H1 (cell line): ENCODE measurements around the gene PPP1R14B. TPM values are rescaled to one million over a fixed set of nuclear protein-coding genes. Genes with fewer than 3 reads are reported as not detected.

ENCODE experiments used
- CTCF ChIA-PET: fragments of 300-600 bp; sonication (Branson Sonifier 250); formaldehyde crosslinking; loops from one replicate; lab custom pipeline; 2021; ENCODE audit not compliant: partially characterized antibody; lab: Charles Lee
- POLR2A ChIA-PET: fragments of 300-600 bp; sonication (Branson Sonifier 250); formaldehyde crosslinking; loops from one replicate; lab custom pipeline; 2021; ENCODE audit warnings: inconsistent platforms; ENCODE audit not compliant: partially characterized antibody; lab: Charles Lee
- DNase-seq, 2 experiments: peaks; one replicate each; pipeline versions ENCODE4 v3.0.0 to v3.0.0-alpha.2; 2010 to 2022; ENCODE audit warnings: low spot score in 2 of 2, low read depth in 1 of 2, mixed read lengths in 1 of 2
- FAIRE-seq: peaks from 2 replicates; lab custom pipeline; 2011; peaks lifted over from hg19 to GRCh38; lab: Jason Lieb, UNC
- H2AFZ ChIP-seq: 2 replicates; pipeline ENCODE4 v1.8.1; 2012; ENCODE audit warnings: low read length, inconsistent platforms
- H2AK5ac ChIP-seq: 2 replicates; pipeline ENCODE4 v1.6.1; 2013; ENCODE audit warnings: low read depth, low read length
- H2BK120ac ChIP-seq: replicated peaks from 2 replicates; pipeline ENCODE3; 2013; ENCODE audit warnings: low read depth, low read length, inconsistent platforms
- H2BK12ac ChIP-seq: 2 replicates; pipeline ENCODE4 v1.6.1; 2013; ENCODE audit warnings: low read depth, low read length
- H2BK15ac ChIP-seq: 2 replicates; pipeline ENCODE4 v1.6.1; 2013; ENCODE audit warnings: low read length
- H2BK20ac ChIP-seq: 2 replicates; pipeline ENCODE4 v1.6.1; 2013; ENCODE audit warnings: low read length
- H2BK5ac ChIP-seq: 2 replicates; pipeline ENCODE4 v1.6.1; 2013; ENCODE audit warnings: low read depth, low read length
- H3K14ac ChIP-seq: 2 replicates; pipeline ENCODE4 v1.6.1; 2013; ENCODE audit warnings: inconsistent platforms; ENCODE audit not compliant: insufficient read length
- H3K18ac ChIP-seq: 2 replicates; pipeline ENCODE4 v1.6.1; 2013; ENCODE audit warnings: low read length; ENCODE audit errors: extremely low read depth
- H3K23ac ChIP-seq: 2 replicates; pipeline ENCODE4 v1.6.1; 2013; ENCODE audit warnings: inconsistent platforms; ENCODE audit not compliant: insufficient read length
- H3K23me2 ChIP-seq: 2 replicates; pipeline ENCODE4 v1.6.1; 2013; ENCODE audit warnings: low read depth, low read length
- H3K27ac ChIP-seq: 2 replicates; pipeline ENCODE4 v1.6.1; 2011; ENCODE audit warnings: low read depth, low read length, inconsistent platforms
- H3K27me3 ChIP-seq, 4 experiments: replicated peaks in 1 of 4; 1 replicate in 1 of 4; 2 replicates in 3 of 4; pipeline versions ENCODE4 v1.6.1 to v1.8.1; 2011 to 2013; ENCODE audit warnings: low read length in 3 of 4, mild to moderate bottlenecking in 3 of 4, inconsistent platforms in 2 of 4, mixed read lengths in 2 of 4, moderate library complexity in 1 of 4; ENCODE audit not compliant: control insufficient read depth in 3 of 4, insufficient read depth in 3 of 4; ENCODE audit errors: extremely low read depth in 1 of 4
- H3K36me3 ChIP-seq, 4 experiments: 2 replicates each; pipeline versions ENCODE4 v1.6.1 to v1.8.1; 2011 to 2013; ENCODE audit warnings: mild to moderate bottlenecking in 4 of 4, low read length in 3 of 4, moderate library complexity in 2 of 4, control low read depth in 1 of 4, inconsistent platforms in 1 of 4; ENCODE audit not compliant: insufficient read depth in 4 of 4, control insufficient read depth in 2 of 4
- H3K4ac ChIP-seq: replicated peaks from 2 replicates; pipeline ENCODE3; 2013; ENCODE audit warnings: low read length, low read depth, mixed read lengths, inconsistent platforms; ENCODE audit not compliant: insufficient read length
- H3K4me1 ChIP-seq, 4 experiments: replicated peaks in 1 of 4; 1 replicate in 1 of 4; 2 replicates in 3 of 4; pipeline versions ENCODE4 v1.6.1 to v1.8.1; 2011 to 2013; ENCODE audit warnings: low read length in 3 of 4, inconsistent platforms in 2 of 4, mixed read lengths in 1 of 4; ENCODE audit not compliant: insufficient read depth in 4 of 4, control insufficient read depth in 3 of 4
- H3K4me2 ChIP-seq, 2 experiments: 2 replicates each; pipeline versions ENCODE4 v1.6.1 to v1.8.1; 2011 to 2013; ENCODE audit warnings: low read depth in 2 of 2, low read length in 2 of 2, control low read depth in 1 of 2, inconsistent platforms in 1 of 2, mild to moderate bottlenecking in 1 of 2; ENCODE audit not compliant: insufficient read depth in 1 of 2
- H3K4me3 ChIP-seq, 4 experiments: fragments of 200-600, 300-600 bp in 1 of 4; sonication (generic), shearing (Covaris generic), sonication (Bioruptor Twin) in 1 of 4; 2 replicates each; pipeline versions ENCODE4 v1.5.1 to v1.8.1; 2011 to 2016; ENCODE audit warnings: low read length in 4 of 4, low read depth in 3 of 4, control low read depth in 2 of 4, inconsistent platforms in 2 of 4, mild to moderate bottlenecking in 2 of 4, mixed read lengths in 1 of 4, moderate library complexity in 1 of 4; ENCODE audit not compliant: insufficient read depth in 2 of 4; ENCODE audit errors: extremely low read depth in 1 of 4
- H3K56ac ChIP-seq: replicated peaks from 2 replicates; pipeline ENCODE3; 2013; ENCODE audit warnings: low read depth, mild to moderate bottlenecking, mixed read lengths, low read length, inconsistent platforms; ENCODE audit not compliant: insufficient read length
- H3K79me1 ChIP-seq: 2 replicates; pipeline ENCODE4 v1.6.1; 2013; ENCODE audit warnings: low read depth, low read length, control low read depth
- H3K79me2 ChIP-seq, 2 experiments: 2 replicates each; pipeline versions ENCODE4 v1.6.1 to v1.8.1; 2012 to 2013; ENCODE audit warnings: low read length in 2 of 2, mild to moderate bottlenecking in 2 of 2, inconsistent platforms in 1 of 2; ENCODE audit not compliant: insufficient read depth in 2 of 2, control insufficient read depth in 1 of 2
- H3K9ac ChIP-seq, 4 experiments: replicated peaks in 1 of 4; 1 replicate in 1 of 4; 2 replicates in 3 of 4; pipeline versions ENCODE4 v1.6.1 to v1.8.1; 2011 to 2013; ENCODE audit warnings: low read depth in 3 of 4, low read length in 3 of 4, control low read depth in 2 of 4, mild to moderate bottlenecking in 2 of 4, moderate library complexity in 2 of 4, inconsistent platforms in 1 of 4; ENCODE audit errors: extremely low read depth in 1 of 4
- H3K9me3 ChIP-seq, 2 experiments: 2 replicates each; pipeline versions ENCODE4 v1.6.1 to v1.8.1; 2012 to 2013; ENCODE audit warnings: mild to moderate bottlenecking in 2 of 2, moderate library complexity in 2 of 2, control low read depth in 1 of 2, inconsistent platforms in 1 of 2, low read depth in 1 of 2, low read length in 1 of 2, mixed read lengths in 1 of 2; ENCODE audit not compliant: insufficient read depth in 2 of 2
- H4K20me1 ChIP-seq, 2 experiments: replicated peaks in 1 of 2; 2 replicates each; pipeline versions ENCODE3 to v1.8.1; 2011 to 2013; ENCODE audit warnings: inconsistent platforms in 2 of 2, low read length in 2 of 2, mild to moderate bottlenecking in 1 of 2; ENCODE audit not compliant: insufficient read depth in 2 of 2, control insufficient read depth in 1 of 2
- H4K5ac ChIP-seq: 2 replicates; pipeline ENCODE4 v1.6.1; 2013; ENCODE audit warnings: low read length, low read depth, mixed read lengths, inconsistent platforms; ENCODE audit not compliant: insufficient read length
- H4K8ac ChIP-seq: 2 replicates; pipeline ENCODE4 v1.8.0; 2013; ENCODE audit warnings: mild to moderate bottlenecking, moderate library complexity, low read length, inconsistent platforms; ENCODE audit not compliant: insufficient read depth; ENCODE audit errors: extremely low read depth
- H4K91ac ChIP-seq: replicated peaks from 2 replicates; pipeline ENCODE3; 2013; ENCODE audit warnings: low read length, mixed read lengths, inconsistent platforms; ENCODE audit not compliant: insufficient read length
- CREB1 ChIP-seq: IDR thresholded peaks from 2 replicates; pipeline ENCODE4 v1.6.1; 2012; ENCODE audit warnings: inconsistent platforms
- HDAC2 ChIP-seq, 2 experiments: fragments of 300-600 bp in 1 of 2; sonication (generic) in 1 of 2; IDR thresholded peaks; 2 replicates each; pipeline ENCODE4 v1.6.1; 2011 to 2012; ENCODE audit warnings: low read depth in 2 of 2, low read length in 2 of 2, mild to moderate bottlenecking in 2 of 2, moderate library complexity in 2 of 2, borderline replicate concordance in 1 of 2, inconsistent platforms in 1 of 2
- KDM5A ChIP-seq: fragments of 200-600 bp; IDR thresholded peaks from 2 replicates; pipeline ENCODE4 v1.7.1; 2012; ENCODE audit warnings: mild to moderate bottlenecking, low read length, inconsistent platforms, mixed read lengths
- SAP30 ChIP-seq: fragments of 300-600 bp; sonication (generic); IDR thresholded peaks from 2 replicates; pipeline ENCODE4 v1.7.1; 2012; ENCODE audit warnings: low read length, moderate library complexity, mild to moderate bottlenecking, inconsistent platforms; ENCODE audit not compliant: insufficient read depth, insufficient replicate concordance
- SIX5 ChIP-seq: IDR thresholded peaks from 2 replicates; pipeline ENCODE4 v1.6.1; 2011; ENCODE audit warnings: mild to moderate bottlenecking, low read depth, low read length
- TBP ChIP-seq: IDR thresholded peaks from 2 replicates; pipeline ENCODE4 v1.6.1; 2011; ENCODE audit warnings: low read depth, low read length, improper control_type of control experiment
- WGBS, 2 experiments: shearing (Covaris generic) in 1 of 2; methylation state at CpG; one replicate each; pipeline versions ENCODE4 v1.1.6 to v1.1.7; 2013 to 2015; ENCODE audit warnings: low lambda C conversion rate in 2 of 2, mixed read lengths in 2 of 2, inconsistent platforms in 1 of 2, low coverage in 1 of 2, missing lambda C conversion rate in 1 of 2; ENCODE audit not compliant: insufficient replicate concordance in 2 of 2, insufficient coverage in 1 of 2, insufficient read length in 1 of 2; ENCODE audit errors: extremely low coverage in 1 of 2, missing lambda C conversion rate in 1 of 2; 5-methylcytosine and 5-hydroxymethylcytosine counted together
- polyA plus RNA-seq, 7 experiments: library from polyadenylated mRNA; depleted of rRNA in 3 of 7; stranded (reverse) in 5 of 7; unstranded in 2 of 7; fragments of >200 nt in 5 of 7; fragments of 200-250 nt in 2 of 7; gene quantifications; 1 replicate in 5 of 7; 2 replicates in 1 of 7; 4 replicates in 1 of 7; pipeline versions ENCODE4 v1.2.1 to v1.2.3, GENCODE V29; 2011 to 2013; ENCODE audit warnings: missing spikeins in 2 of 7, mixed read lengths in 2 of 7
- total RNA-seq: library from RNA; stranded (reverse); fragmentation: NEBNext Ultra II Directional; extraction: Animal tissue kit (Norgen Biotek cat#: 25700); gene quantifications from 2 replicates; pipeline ENCODE4 v1.2.1, GENCODE V29; 2021

Gene PPP1R14B
- total and polyA plus RNA-seq, 2 of the 8 experiments (the other 6 are each of a cell fraction or from before 2014, with no cell fraction given), result 265 to 419 TPM

GRCh38 chr11:64289002-64289564 lies 42.3 kb upstream of the PPP1R14B start:
- H3K79me2 ChIP-seq, result no peaks in the 10 kb centered on the region
- DNase-seq (no peak), FAIRE-seq (no peak)
- no peak overlapping the region for H2BK15ac ChIP-seq
- no peak overlapping the region for H3K9ac ChIP-seq
- no peaks in the 10 kb centered on the region for H3K9me3 ChIP-seq
- H3K4me3 ChIP-seq, result no peak overlapping the region
- H3K27ac ChIP-seq, result no peak overlapping the region
- peaks cover 5 to 17% of the 10 kb centered on the region in 2 experiments for H4K20me1 ChIP-seq
- H2AFZ ChIP-seq, result no peak overlapping the region
- ChIA-PET POLR2A (interaction anchor here (0.6 to 2.8 kb wide), 6 partner anchors 9 to 45 kb away, joined by 3 to 10 read pairs (median 4); no protein-coding TSS in a partner anchor), CTCF (interaction anchor here (1.1 to 11.4 kb wide), 6 partner anchors 14 to 66 kb away, joined by 3 to 134 read pairs (median 6); partner anchors contain the start of genes CATSPERZ and ESRRA)
- no peak overlapping the region for H3K56ac ChIP-seq
- no peak overlapping the region for H2BK5ac ChIP-seq
- no peak overlapping the region for H4K5ac ChIP-seq
- H4K91ac ChIP-seq, result no peak overlapping the region
- H3K18ac ChIP-seq, result no peak overlapping the region
- no peaks in the 10 kb centered on the region for H3K79me1 ChIP-seq
- no peak overlapping the region for H2BK12ac ChIP-seq
- peaks cover 0 to 12% (median 6%) of the 10 kb centered on the region in 4 experiments; a peak in 5 of 7 replicates for H3K4me1 ChIP-seq
- no peak overlapping the region for H2BK20ac ChIP-seq
- peaks cover 40 to 51% (median 49%) of the 10 kb centered on the region in 4 experiments for H3K27me3 ChIP-seq
- peaks cover 0 to 9% (median 0%) of the 10 kb centered on the region in 4 experiments; a peak in 1 of 8 replicates for H3K36me3 ChIP-seq
- no peak overlapping the region for H2AK5ac ChIP-seq
- H3K23me2 ChIP-seq, result peaks cover 15% of the 10 kb centered on the region; the same call in 1 of the 2 replicates
- H4K8ac ChIP-seq, result no peak overlapping the region
- H3K14ac ChIP-seq, result no peak overlapping the region
- no peak overlapping the region for H3K4ac ChIP-seq
- H2BK120ac ChIP-seq, result no peak overlapping the region
- H3K23ac ChIP-seq, result no peak overlapping the region
- 87% methylated on average over 12 of the region's 13 CpGs; no CpG with 5 or more reads in 1 of the 2 experiments for WGBS, 2 experiments
- H3K4me2 ChIP-seq, result no peak overlapping the region
- no peak for TF ChIP-seq CREB1
- TF ChIP-seq HDAC2 (IDR thresholded peaks at IDR 0.05; ENCODE audit: borderline replicate concordance in 1 of 2, low read depth in 2 of 2, low read length in 2 of 2), result no peak
- TF ChIP-seq SAP30, result no peak
- TF ChIP-seq KDM5A, result no peak
- no peak for TF ChIP-seq TBP
- TF ChIP-seq SIX5, result no peak
